Activated T-helper 17 cell treated with anti-CD3 and anti-CD28 coated beads, Interleukin-2, amount 50 U/mL, for 72 hours (primary cell): ENCODE data around the gene NACA2. TPM values are rescaled to one million over a fixed set of nuclear protein-coding genes. Genes with fewer than 3 reads are reported as not detected.
"Not testable (repeated sequence)": the region's sequence is repeated elsewhere in the genome, so short reads cannot be mapped to it uniquely, and the experiment has no call there.

Experiments used
- ATAC-seq: fragments of 150-1000 bp; cut with Tn5 transposase; replicated peaks from 2 replicates; pipeline ENCODE4 v1.10.0; 2021; ENCODE audit warnings: mild to moderate bottlenecking, moderate library complexity
- H3K27ac Mint-ChIP-seq: one replicate; pipeline ENCODE4 v1.8.0; 2022; ENCODE audit warnings: mixed read lengths
- H3K27me3 Mint-ChIP-seq: one replicate; pipeline ENCODE4 v1.8.0; 2022; ENCODE audit warnings: mixed read lengths
- H3K36me3 Mint-ChIP-seq: one replicate; pipeline ENCODE4 v1.8.0; 2022; ENCODE audit warnings: low read depth, mild to moderate bottlenecking, mixed read lengths
- H3K4me1 Mint-ChIP-seq: one replicate; pipeline ENCODE4 v1.8.0; 2022; ENCODE audit warnings: mixed read lengths
- H3K4me3 Mint-ChIP-seq: one replicate; pipeline ENCODE4 v1.8.0; 2022; ENCODE audit warnings: mild to moderate bottlenecking, mixed read lengths
- H3K9me3 Mint-ChIP-seq: one replicate; pipeline ENCODE4 v1.8.0; 2022; ENCODE audit warnings: mixed read lengths
- total RNA-seq, 2 donors: library from RNA; stranded (reverse); gene quantifications; one replicate each; pipeline ENCODE4 v1.2.3, GENCODE V29; 2022

The NACA2 gene
- total RNA-seq, 2 donors from 2014 or later, result not detected

- Mint-ChIP-seq H3K9me3 (no peaks in the 10 kb centered on the region), H3K36me3 (no peaks in the 10 kb centered on the region), H3K27ac (no peak overlapping the region)
Measured at GRCh38 chr17:61561354-61561753, 29.7 kb downstream of the NACA2 start.

GRCh38 chr17:61560071-61560470 is 30.9 kb downstream of the NACA2 start:
- no peaks in the 10 kb centered on the region for H3K36me3 Mint-ChIP-seq
- no peaks in the 10 kb centered on the region for H3K9me3 Mint-ChIP-seq
- no peak overlapping the region for H3K4me3 Mint-ChIP-seq
- H3K27me3 Mint-ChIP-seq, result peaks cover 18% of the 10 kb centered on the region
- H3K4me1 Mint-ChIP-seq, result no peaks in the 10 kb centered on the region
- ATAC-seq, result no peak
- no peak overlapping the region for H3K27ac Mint-ChIP-seq

More at GRCh38 chr17:61561354-61561753, 29.7 kb downstream of the NACA2 start:
- Mint-ChIP-seq H3K4me1 (no peaks in the 10 kb centered on the region), H3K4me3 (no peak overlapping the region), H3K27me3 (peaks cover 17% of the 10 kb centered on the region)
- ATAC-seq, result no peak

- no peaks in the 10 kb centered on the region for H3K4me1 Mint-ChIP-seq
- ATAC-seq, result no peak
- peaks cover 30% of the 10 kb centered on the region for H3K27me3 Mint-ChIP-seq
- H3K36me3 Mint-ChIP-seq, result no peaks in the 10 kb centered on the region
- no peak overlapping the region for H3K4me3 Mint-ChIP-seq
- H3K27ac Mint-ChIP-seq, result no peak overlapping the region
- no peaks in the 10 kb centered on the region for H3K9me3 Mint-ChIP-seq
Measured at GRCh38 chr17:61556224-61557188, 34.5 kb downstream of the NACA2 start.

GRCh38 chr17:61555127-61555566 is 35.9 kb downstream of the NACA2 start:
- no peak for ATAC-seq
- Mint-ChIP-seq H3K27me3 (peaks cover 35% of the 10 kb centered on the region), H3K4me3 (no peak overlapping the region), H3K36me3 (no peaks in the 10 kb centered on the region), H3K9me3 (no peaks in the 10 kb centered on the region), H3K4me1 (no peaks in the 10 kb centered on the region), H3K27ac (no peak overlapping the region)

- no peak for ATAC-seq
- H3K4me3 Mint-ChIP-seq, result no peak overlapping the region
Measured at GRCh38 chr17:61554209-61554608, 36.8 kb downstream of the NACA2 start.

GRCh38 chr17:61552560-61552959 is 38.5 kb downstream of the NACA2 start:
- not testable (repeated sequence) for H3K4me1 Mint-ChIP-seq, ATAC-seq, H3K36me3 Mint-ChIP-seq, H3K4me3 Mint-ChIP-seq, H3K9me3 Mint-ChIP-seq, H3K27ac Mint-ChIP-seq
- H3K27me3 Mint-ChIP-seq, result peaks cover 42% of the 10 kb centered on the region

More at GRCh38 chr17:61554209-61554608, 36.8 kb downstream of the NACA2 start:
- no peaks in the 10 kb centered on the region for H3K36me3 Mint-ChIP-seq
- no peaks in the 10 kb centered on the region for H3K4me1 Mint-ChIP-seq
- no peaks in the 10 kb centered on the region for H3K9me3 Mint-ChIP-seq
- H3K27me3 Mint-ChIP-seq, result peaks cover 37% of the 10 kb centered on the region
- H3K27ac Mint-ChIP-seq, result no peak overlapping the region

GRCh38 chr17:61551255-61551742 is 39.7 kb downstream of the NACA2 start:
- no peaks in the 10 kb centered on the region for H3K4me1 Mint-ChIP-seq
- H3K36me3 Mint-ChIP-seq, result no peaks in the 10 kb centered on the region
- no peak for ATAC-seq
- H3K9me3 Mint-ChIP-seq, result no peaks in the 10 kb centered on the region
- H3K27me3 Mint-ChIP-seq, result peaks cover 45% of the 10 kb centered on the region
- H3K4me3 Mint-ChIP-seq, result no peak overlapping the region
- no peak overlapping the region for H3K27ac Mint-ChIP-seq

- Mint-ChIP-seq H3K4me1 (no peaks in the 10 kb centered on the region), H3K27me3 (peaks cover 41% of the 10 kb centered on the region), H3K9me3 (no peaks in the 10 kb centered on the region), H3K27ac (no peak overlapping the region), H3K4me3 (no peak overlapping the region), H3K36me3 (no peaks in the 10 kb centered on the region)
- ATAC-seq, result no peak
Measured at GRCh38 chr17:61547113-61547512, 43.9 kb downstream of the NACA2 start.

- peaks cover 37% of the 10 kb centered on the region for H3K27me3 Mint-ChIP-seq
- no peak overlapping the region for H3K27ac Mint-ChIP-seq
- no peaks in the 10 kb centered on the region for H3K4me1 Mint-ChIP-seq
- no peaks in the 10 kb centered on the region for H3K36me3 Mint-ChIP-seq
- H3K9me3 Mint-ChIP-seq, result peaks cover 4% of the 10 kb centered on the region
- ATAC-seq, result no peak
- H3K4me3 Mint-ChIP-seq, result no peak overlapping the region
Measured at GRCh38 chr17:61545335-61545938, 45.6 kb downstream of the NACA2 start.

GRCh38 chr17:61543786-61544415 is 47.1 kb downstream of the NACA2 start:
- Mint-ChIP-seq H3K27me3 (peaks cover 30% of the 10 kb centered on the region), H3K4me3 (no peak overlapping the region)

GRCh38 chr17:61542027-61542426 is 49.0 kb downstream of the NACA2 start:
- H3K4me3 Mint-ChIP-seq, result no peak overlapping the region
- H3K4me1 Mint-ChIP-seq, result no peaks in the 10 kb centered on the region
- no peak overlapping the region for H3K27ac Mint-ChIP-seq
- H3K36me3 Mint-ChIP-seq, result no peaks in the 10 kb centered on the region
- ATAC-seq, result no peak
- peaks cover 4% of the 10 kb centered on the region for H3K9me3 Mint-ChIP-seq
- H3K27me3 Mint-ChIP-seq, result peaks cover 20% of the 10 kb centered on the region

More at GRCh38 chr17:61543786-61544415, 47.1 kb downstream of the NACA2 start:
- peaks cover 4% of the 10 kb centered on the region for H3K9me3 Mint-ChIP-seq
- H3K27ac Mint-ChIP-seq, result no peak overlapping the region
- ATAC-seq, result no peak
- no peaks in the 10 kb centered on the region for H3K4me1 Mint-ChIP-seq
- H3K36me3 Mint-ChIP-seq, result no peaks in the 10 kb centered on the region

- Mint-ChIP-seq H3K9me3 (peaks cover 4% of the 10 kb centered on the region), H3K4me1 (peaks cover 4% of the 10 kb centered on the region), H3K27ac (no peak overlapping the region), H3K36me3 (no peaks in the 10 kb centered on the region), H3K27me3 (peaks cover 16% of the 10 kb centered on the region), H3K4me3 (no peak overlapping the region)
- ATAC-seq, result no peak
Measured at GRCh38 chr17:61540874-61541273, 50.1 kb downstream of the NACA2 start.
